SK-N-SH (cell line): ENCODE data around the gene LHFPL4. TPM values are rescaled to one million over a fixed set of nuclear protein-coding genes. Genes with fewer than 3 reads are reported as not detected.

Experiments
- CTCF ChIA-PET: fragments of 300-600, 350-600 bp; formaldehyde crosslinking; extraction: SDS; loops from one replicate; lab custom pipeline; 2021; lab: Yijun Ruan, JAX
- POLR2A ChIA-PET: fragments of 350-600 bp; sonication (Branson Sonifier 250); formaldehyde crosslinking; extraction: SDS; loops from one replicate; lab custom pipeline; 2020; ENCODE audit warnings: antibody characterized with exemption, inconsistent platforms; lab: Yijun Ruan, JAX
- DNase-seq: peaks from one replicate; pipeline ENCODE4 v3.0.0; 2012
- H2AFZ ChIP-seq: fragments of 200-600 bp; sonication (generic); 2 replicates; pipeline ENCODE4 v1.8.1; 2016; ENCODE audit warnings: antibody characterized with exemption, mild to moderate bottlenecking, low read depth
- H3F3A ChIP-seq: fragments of 200-600 bp; sonication (generic); replicated peaks from 2 replicates; pipeline ENCODE3; 2016; ENCODE audit warnings: antibody characterized with exemption, mild to moderate bottlenecking; ENCODE audit not compliant: insufficient read depth
- H3K27ac ChIP-seq, 2 experiments: fragments of 200-500 bp in 1 of 2; fragments of 200-600 bp in 1 of 2; sonication (Bioruptor generic) in 1 of 2; sonication (generic), shearing (Covaris generic) in 1 of 2; 2 replicates each; pipeline versions ENCODE4 v1.5.1 to v1.6.1; 2014 to 2016; ENCODE audit warnings: low read depth in 2 of 2, inconsistent platforms in 1 of 2, low read length in 1 of 2, mild to moderate bottlenecking in 1 of 2, mixed read lengths in 1 of 2
- H3K27me3 ChIP-seq: fragments of 200-600 bp; sonication (generic), shearing (Covaris generic); 2 replicates; pipeline ENCODE4 v1.6.1; 2016; ENCODE audit warnings: mixed run types; ENCODE audit not compliant: insufficient read depth
- H3K36me3 ChIP-seq, 2 experiments: fragments of 200-500 bp in 1 of 2; fragments of 200-600 bp in 1 of 2; sonication (Bioruptor generic) in 1 of 2; sonication (generic) in 1 of 2; replicated peaks in 1 of 2; 2 replicates each; pipeline versions ENCODE3 to v1.5.1; 2014 to 2016; ENCODE audit warnings: low read length in 1 of 2, mild to moderate bottlenecking in 1 of 2; ENCODE audit not compliant: insufficient read depth in 2 of 2, control insufficient read depth in 1 of 2
- H3K4me1 ChIP-seq, 2 experiments: fragments of 200-500 bp in 1 of 2; fragments of 200-600 bp in 1 of 2; sonication (Bioruptor generic) in 1 of 2; sonication (generic), shearing (Covaris generic) in 1 of 2; 2 replicates each; pipeline versions ENCODE4 v1.5.1 to v1.6.1; 2014 to 2016; ENCODE audit warnings: low read depth in 1 of 2, low read length in 1 of 2, mixed run types in 1 of 2; ENCODE audit not compliant: insufficient read depth in 2 of 2, control insufficient read depth in 1 of 2
- H3K4me2 ChIP-seq: fragments of 200-600 bp; sonication (generic), shearing (Covaris generic); 2 replicates; pipeline ENCODE4 v1.6.1; 2017; ENCODE audit warnings: mixed run types
- H3K4me3 ChIP-seq, 2 experiments: fragments of 200-500 bp in 1 of 2; fragments of 200-600 bp in 1 of 2; sonication (Bioruptor generic) in 1 of 2; sonication (generic), shearing (Covaris generic) in 1 of 2; 2 replicates each; pipeline versions ENCODE4 v1.5.1 to v1.8.1; 2014 to 2016; ENCODE audit warnings: low read depth in 2 of 2, inconsistent platforms in 1 of 2, low read length in 1 of 2, mild to moderate bottlenecking in 1 of 2, mixed read lengths in 1 of 2, moderate library complexity in 1 of 2
- H3K79me2 ChIP-seq: fragments of 200-600 bp; sonication (generic); 2 replicates; pipeline ENCODE4 v1.8.1; 2017; ENCODE audit warnings: mild to moderate bottlenecking; ENCODE audit not compliant: insufficient read depth
- H3K9ac ChIP-seq: fragments of 200-600 bp; sonication (generic); 2 replicates; pipeline ENCODE4 v1.6.1; 2017; ENCODE audit warnings: mixed run types
- H3K9me2 ChIP-seq: fragments of 200-600 bp; sonication (generic); 2 replicates; pipeline ENCODE4 v1.6.1; 2017; ENCODE audit warnings: mixed run types
- H3K9me3 ChIP-seq: fragments of 200-600 bp; sonication (generic); 2 replicates; pipeline ENCODE4 v1.6.1; 2017; ENCODE audit warnings: mixed run types, mild to moderate bottlenecking, moderate library complexity
- H4K20me1 ChIP-seq: fragments of 200-600 bp; sonication (generic); 2 replicates; pipeline ENCODE4 v1.6.1; 2017; ENCODE audit warnings: mild to moderate bottlenecking, mixed run types; ENCODE audit not compliant: insufficient read depth
- ELF1 ChIP-seq: IDR thresholded peaks from 2 replicates; pipeline ENCODE4 v1.4.0; 2012
- EP300 ChIP-seq, 2 experiments: IDR thresholded peaks; 2 replicates each; pipeline versions ENCODE4 v1.4.0 to v1.6.1; 2012; ENCODE audit warnings: borderline replicate concordance in 1 of 2, low read depth in 1 of 2, low read length in 1 of 2
- EZH2phosphoT487 ChIP-seq: fragments of 200-600 bp; sonication (generic); IDR thresholded peaks from 2 replicates; pipeline ENCODE4 v1.6.1; 2017; ENCODE audit warnings: low read depth, mixed run types, mild to moderate bottlenecking, antibody characterized with exemption, moderate library complexity, borderline replicate concordance
- FOSL2 ChIP-seq: IDR thresholded peaks from 2 replicates; pipeline ENCODE4 v1.4.0; 2012; ENCODE audit warnings: low read depth, mild to moderate bottlenecking, moderate library complexity, borderline replicate concordance
- GABPA ChIP-seq: IDR thresholded peaks from 2 replicates; pipeline ENCODE4 v1.4.0; 2012; ENCODE audit warnings: low read depth, mild to moderate bottlenecking
- GATA2 ChIP-seq: sonication (generic); formaldehyde crosslinking; IDR thresholded peaks from 2 replicates; pipeline ENCODE4 v1.5.0; 2020; ENCODE audit warnings: mild to moderate bottlenecking, missing genetic modification reagents
- NRF1 ChIP-seq: IDR thresholded peaks from 2 replicates; pipeline ENCODE4 v1.6.1; 2012; ENCODE audit warnings: low read depth, mild to moderate bottlenecking, low read length
- RCOR1 ChIP-seq: fragments of 150-350 bp; IDR thresholded peaks from 2 replicates; pipeline ENCODE4 v1.6.1; 2017; ENCODE audit warnings: antibody characterized with exemption, low read length
- TAF1 ChIP-seq: IDR thresholded peaks from 2 replicates; pipeline ENCODE4 v1.6.1; 2012; ENCODE audit warnings: low read depth, mild to moderate bottlenecking, low read length, moderate library complexity, borderline replicate concordance
- TCF12 ChIP-seq: IDR thresholded peaks from 2 replicates; pipeline ENCODE4 v1.4.0; 2012
- TEAD4 ChIP-seq: IDR thresholded peaks from 2 replicates; pipeline ENCODE4 v1.4.0; 2012; ENCODE audit warnings: mild to moderate bottlenecking, borderline replicate concordance; ENCODE audit not compliant: insufficient read depth
- USF1 ChIP-seq: IDR thresholded peaks from 2 replicates; pipeline ENCODE4 v1.4.0; 2012; ENCODE audit warnings: low read depth, borderline replicate concordance
- YY1 ChIP-seq: IDR thresholded peaks from 2 replicates; pipeline ENCODE4 v1.4.0; 2012; ENCODE audit warnings: low read depth, mild to moderate bottlenecking
- whole genome bisulfite sequencing: methylation state at CpG from one replicate; pipeline ENCODE4 v1.1.6; 2017; ENCODE audit warnings: low lambda C conversion rate; 5-methylcytosine and 5-hydroxymethylcytosine counted together
- polyA plus RNA-seq, 3 experiments: library from polyadenylated mRNA; depleted of rRNA; stranded (reverse); fragments of >200 nt; gene quantifications; 2 replicates each; pipeline ENCODE4 v1.2.3, GENCODE V29; 2012
- TF ChIP-seq, protein P1 (sequence below): fragments of 200-600 bp; sonication (generic); IDR thresholded peaks from 2 replicates; pipeline ENCODE4 v1.6.1; 2017; ENCODE audit warnings: antibody characterized with exemption, mild to moderate bottlenecking, moderate library complexity
- TF ChIP-seq, protein P2 (sequence below): IDR thresholded peaks from 2 replicates; pipeline ENCODE4; 2012

Gene LHFPL4
- polyA plus RNA-seq, 1 of the 3 experiments (the other 2 are of a cell fraction): 0.39 TPM

- no peaks in the 10 kb centered on the region for H3K9me3 ChIP-seq
- no peak overlapping the region for H3K27ac ChIP-seq
- no peak overlapping the region for H3K4me2 ChIP-seq
- no peak overlapping the region for H3K4me3 ChIP-seq
- no peaks in the 10 kb centered on the region for H3K9me2 ChIP-seq
- no peaks in the 10 kb centered on the region for H3K36me3 ChIP-seq
- H3F3A ChIP-seq: no peaks in the 10 kb centered on the region
- no peaks in the 10 kb centered on the region for H3K79me2 ChIP-seq
- TF ChIP-seq RCOR1: no peak
- TF ChIP-seq FOSL2: no peak
- TF ChIP-seq EZH2phosphoT487: no peak
- no peak for TF ChIP-seq GABPA
- no peak for TF ChIP-seq YY1
- no peak for TF ChIP-seq TCF12
- TF ChIP-seq, protein P1, sequence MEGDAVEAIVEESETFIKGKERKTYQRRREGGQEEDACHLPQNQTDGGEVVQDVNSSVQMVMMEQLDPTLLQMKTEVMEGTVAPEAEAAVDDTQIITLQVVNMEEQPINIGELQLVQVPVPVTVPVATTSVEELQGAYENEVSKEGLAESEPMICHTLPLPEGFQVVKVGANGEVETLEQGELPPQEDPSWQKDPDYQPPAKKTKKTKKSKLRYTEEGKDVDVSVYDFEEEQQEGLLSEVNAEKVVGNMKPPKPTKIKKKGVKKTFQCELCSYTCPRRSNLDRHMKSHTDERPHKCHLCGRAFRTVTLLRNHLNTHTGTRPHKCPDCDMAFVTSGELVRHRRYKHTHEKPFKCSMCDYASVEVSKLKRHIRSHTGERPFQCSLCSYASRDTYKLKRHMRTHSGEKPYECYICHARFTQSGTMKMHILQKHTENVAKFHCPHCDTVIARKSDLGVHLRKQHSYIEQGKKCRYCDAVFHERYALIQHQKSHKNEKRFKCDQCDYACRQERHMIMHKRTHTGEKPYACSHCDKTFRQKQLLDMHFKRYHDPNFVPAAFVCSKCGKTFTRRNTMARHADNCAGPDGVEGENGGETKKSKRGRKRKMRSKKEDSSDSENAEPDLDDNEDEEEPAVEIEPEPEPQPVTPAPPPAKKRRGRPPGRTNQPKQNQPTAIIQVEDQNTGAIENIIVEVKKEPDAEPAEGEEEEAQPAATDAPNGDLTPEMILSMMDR: no peak
- no peak for TF ChIP-seq NRF1
- TF ChIP-seq, protein P2, sequence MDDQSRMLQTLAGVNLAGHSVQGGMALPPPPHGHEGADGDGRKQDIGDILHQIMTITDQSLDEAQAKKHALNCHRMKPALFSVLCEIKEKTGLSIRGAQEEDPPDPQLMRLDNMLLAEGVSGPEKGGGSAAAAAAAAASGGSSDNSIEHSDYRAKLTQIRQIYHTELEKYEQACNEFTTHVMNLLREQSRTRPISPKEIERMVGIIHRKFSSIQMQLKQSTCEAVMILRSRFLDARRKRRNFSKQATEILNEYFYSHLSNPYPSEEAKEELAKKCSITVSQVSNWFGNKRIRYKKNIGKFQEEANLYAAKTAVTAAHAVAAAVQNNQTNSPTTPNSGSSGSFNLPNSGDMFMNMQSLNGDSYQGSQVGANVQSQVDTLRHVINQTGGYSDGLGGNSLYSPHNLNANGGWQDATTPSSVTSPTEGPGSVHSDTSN: no peak
- no peak for TF ChIP-seq TEAD4
- ChIA-PET CTCF (no interaction called here), POLR2A (no interaction called here)
- H2AFZ ChIP-seq: no peak overlapping the region
- 20% methylated on average over 1 of the region's 1 CpG for WGBS
- no peaks in the 10 kb centered on the region for H4K20me1 ChIP-seq
- DNase-seq: no peak
- H3K9ac ChIP-seq: no peak overlapping the region
- H3K4me1 ChIP-seq: no peaks in the 10 kb centered on the region
- H3K27me3 ChIP-seq: no peaks in the 10 kb centered on the region; the same call in 1 of the 2 replicates
These were observed 15.4 kb upstream of the LHFPL4 start for GRCh38 chr3:9569054-9569453.

DNA sequence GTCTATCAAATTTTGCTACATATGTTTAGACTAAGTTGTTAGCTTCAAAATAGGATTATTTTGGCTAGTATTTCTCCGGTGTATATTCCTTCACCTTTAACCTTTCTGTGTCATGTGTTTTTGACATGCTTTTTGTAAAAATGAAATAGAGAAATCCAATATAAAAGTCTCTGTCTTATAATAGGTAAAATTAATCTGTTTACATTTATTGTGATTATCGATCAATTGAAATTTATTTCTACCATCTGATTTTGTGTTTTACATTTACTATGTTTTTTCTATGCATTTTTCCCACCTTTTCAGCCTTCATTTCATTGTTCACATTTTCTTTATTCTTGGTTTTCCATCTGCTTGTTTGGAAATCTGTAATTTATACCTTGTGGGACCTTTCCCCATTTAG is 11.7 kb upstream of the LHFPL4 start:
- no peaks in the 10 kb centered on the region for H3K9me2 ChIP-seq
- no peak overlapping the region for H3K4me2 ChIP-seq
- H3K27ac ChIP-seq: no peak overlapping the region
- no peaks in the 10 kb centered on the region for H4K20me1 ChIP-seq
- H2AFZ ChIP-seq: no peak overlapping the region
- H3K9ac ChIP-seq: no peak overlapping the region
- H3F3A ChIP-seq: no peaks in the 10 kb centered on the region
- no peaks in the 10 kb centered on the region for H3K36me3 ChIP-seq
- TF ChIP-seq TAF1 (no peak), ELF1 (no peak), RCOR1 (no peak), TEAD4 (no peak), NRF1 (no peak), EP300 (IDR thresholded peaks at IDR 0.05; ENCODE audit: borderline replicate concordance in 1 of 2, low read depth in 1 of 2, low read length in 1 of 2) (no peak), GATA2 (CRISPR knock-in tag) (no peak), USF1 (no peak)
- ChIA-PET CTCF (interaction anchor here (1.0 kb wide), 1 partner anchor 8 kb away, joined by 3 read pairs; no protein-coding TSS in a partner anchor), POLR2A (no interaction called here)
- no peaks in the 10 kb centered on the region for H3K79me2 ChIP-seq
- no peak for DNase-seq
- 22% methylated on average over 2 of the region's 2 CpGs for WGBS
- no peaks in the 10 kb centered on the region for H3K27me3 ChIP-seq
- H3K9me3 ChIP-seq: no peaks in the 10 kb centered on the region
- H3K4me1 ChIP-seq: no peaks in the 10 kb centered on the region
- H3K4me3 ChIP-seq: no peak overlapping the region
